AML-193 (cell line): ENCODE data around the gene PTPRC.
A peak's percentile ranks its signal among the peaks of the same experiment; 100 is the strongest.

ENCODE experiments used
- DNase-seq, 2 experiments: peaks; one replicate each; lab custom pipeline; 2025; lab: John Stamatoyannopoulos, UW

The PTPRC gene

DNA sequence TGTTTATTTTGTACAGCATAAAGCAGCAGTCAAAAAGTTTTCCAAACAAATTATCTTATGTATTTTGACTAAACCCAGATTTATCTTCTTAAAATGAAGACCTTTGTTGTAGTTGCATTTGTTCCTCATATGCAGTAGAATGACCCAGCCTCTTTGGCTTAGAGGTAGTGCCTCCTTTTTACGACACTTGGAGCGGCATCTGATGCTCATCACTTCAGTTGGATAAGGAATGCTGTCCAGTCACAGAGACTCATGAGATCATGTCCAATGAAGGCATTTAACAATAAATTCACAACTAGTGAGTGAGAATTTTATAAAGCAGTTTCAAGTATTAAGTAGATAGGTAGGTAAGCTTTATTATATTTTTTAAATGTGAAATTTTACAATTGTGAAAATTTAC is 35.2 kb downstream of the PTPRC start:
- DNase-seq, result no peak

- no peak for DNase-seq
Measured at GRCh38 chr1:198676253-198676652, 37.4 kb downstream of the PTPRC start.

DNA sequence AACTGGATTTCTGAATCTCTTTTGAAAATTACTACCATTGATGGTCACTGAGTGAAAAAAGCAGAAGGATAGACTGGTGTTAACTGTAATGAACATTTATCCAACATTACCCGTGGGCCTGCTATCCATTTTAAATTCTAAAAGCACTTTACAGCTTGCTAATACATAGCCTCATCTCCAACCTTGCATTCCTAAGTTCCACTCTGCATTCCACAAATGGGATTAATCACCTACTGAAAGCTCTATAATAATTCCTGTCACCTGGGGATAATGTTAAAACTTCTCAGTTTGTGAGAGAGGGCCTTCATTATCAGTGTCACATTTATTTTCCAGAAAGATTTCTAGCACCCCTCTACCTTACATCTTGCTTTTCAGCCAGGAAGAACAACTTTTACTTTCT is 38.2 kb downstream of the PTPRC start:
- DNase-seq, result no peak

- DNase-seq, result peak; percentile 46 to 67
Measured at GRCh38 chr1:198677871-198678270, 39.0 kb downstream of the PTPRC start.

- DNase-seq, result no peak
Measured at GRCh38 chr1:198678301-198678836, 39.5 kb downstream of the PTPRC start.

GRCh38 chr1:198678901-198679329 is 40.1 kb downstream of the PTPRC start:
- no peak for DNase-seq

DNA sequence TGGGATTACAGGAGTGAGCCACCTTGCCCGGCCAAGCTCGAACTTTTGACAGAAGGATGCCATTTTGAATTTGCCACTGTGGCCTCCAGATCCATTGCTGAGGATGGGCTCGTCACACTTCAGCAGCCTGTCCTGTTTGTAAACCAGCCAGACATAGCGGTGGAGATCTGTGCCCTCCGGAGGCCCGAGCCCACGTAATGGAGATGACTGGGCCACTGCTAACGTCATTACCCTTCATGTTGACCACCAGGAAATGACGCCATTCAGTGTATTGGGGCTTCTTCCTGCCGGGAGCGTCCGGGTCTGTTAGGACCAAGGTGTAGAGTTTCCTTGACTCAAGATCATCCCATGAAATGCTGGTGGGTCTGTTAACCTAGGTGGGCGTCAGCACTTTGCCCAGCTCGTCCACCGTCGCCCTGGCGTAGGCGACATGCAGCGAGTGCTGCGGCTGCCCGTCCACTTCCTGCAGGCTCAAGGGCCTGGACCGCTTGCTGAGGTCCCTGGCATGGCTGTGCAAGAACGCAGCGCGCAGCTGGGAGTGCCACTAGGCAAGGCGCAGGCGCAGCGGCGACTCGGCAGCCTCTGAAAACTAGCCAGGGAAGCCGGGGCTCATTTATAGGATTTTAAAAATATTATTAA is 40.8 kb downstream of the PTPRC start:
- DNase-seq, result no peak

DNA sequence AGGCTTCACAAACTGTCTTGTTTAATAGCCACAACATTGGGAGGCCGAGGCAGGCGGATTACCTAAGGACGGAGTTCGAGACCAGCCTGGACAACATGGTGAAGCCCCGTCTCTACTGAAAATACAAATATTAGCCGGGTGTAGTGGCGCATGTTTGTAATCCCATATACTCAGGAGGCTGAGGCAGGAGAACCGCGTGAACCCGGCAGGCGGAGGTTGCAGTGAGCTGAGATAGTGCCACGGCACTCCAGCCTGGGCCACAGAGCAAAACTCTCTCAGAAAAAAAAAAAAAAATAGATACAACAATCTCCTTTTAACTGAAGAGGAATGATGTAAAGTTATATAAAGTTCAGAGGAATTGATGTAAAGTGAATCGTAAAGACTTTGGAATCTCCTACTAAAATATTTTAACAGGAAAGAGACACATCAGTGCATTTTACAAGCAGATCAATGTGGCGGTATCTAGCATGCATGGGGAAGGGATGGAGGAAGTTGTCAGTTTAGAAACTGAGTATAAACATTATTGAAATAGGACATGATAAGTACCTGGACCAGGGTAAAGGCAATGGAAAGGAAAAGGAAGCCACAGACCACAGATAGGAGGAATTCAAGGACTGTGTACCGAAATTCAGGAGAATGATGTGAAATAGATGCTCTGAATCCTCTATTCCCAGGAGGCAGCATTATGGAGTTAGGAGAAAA is 41.5 kb downstream of the PTPRC start:
- DNase-seq, result no peak

GRCh38 chr1:198681252-198681651 is 42.4 kb downstream of the PTPRC start:
- peak in 1 of 2 experiments; percentile 21 for DNase-seq

- DNase-seq, result peak; percentile 99
Measured at GRCh38 chr1:198681831-198682759, 43.3 kb downstream of the PTPRC start.

GRCh38 chr1:198682850-198683249 is 44.0 kb downstream of the PTPRC start:
- DNase-seq, result no peak

DNA sequence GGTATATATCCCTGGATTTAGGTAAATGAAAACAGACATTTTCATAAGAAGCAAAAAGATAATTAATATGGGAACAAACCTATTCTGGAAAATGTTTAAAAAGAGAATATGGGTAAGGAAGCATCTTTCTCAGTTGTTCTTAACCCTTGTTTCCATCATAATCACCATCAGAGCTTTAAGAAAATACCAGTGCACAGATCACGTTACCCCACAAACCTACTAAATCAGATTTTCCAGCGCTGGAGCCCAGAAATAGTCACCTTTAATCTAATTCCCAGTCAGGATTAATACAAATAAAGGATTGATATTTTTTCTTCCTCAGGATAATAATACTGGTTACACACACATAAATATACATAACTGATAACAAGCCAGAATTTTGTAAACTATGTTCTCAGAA is 44.6 kb downstream of the PTPRC start:
- DNase-seq, result no peak

GRCh38 chr1:198686069-198686728 is 47.4 kb downstream of the PTPRC start:
- DNase-seq, result peak; percentile 45 to 66

DNA sequence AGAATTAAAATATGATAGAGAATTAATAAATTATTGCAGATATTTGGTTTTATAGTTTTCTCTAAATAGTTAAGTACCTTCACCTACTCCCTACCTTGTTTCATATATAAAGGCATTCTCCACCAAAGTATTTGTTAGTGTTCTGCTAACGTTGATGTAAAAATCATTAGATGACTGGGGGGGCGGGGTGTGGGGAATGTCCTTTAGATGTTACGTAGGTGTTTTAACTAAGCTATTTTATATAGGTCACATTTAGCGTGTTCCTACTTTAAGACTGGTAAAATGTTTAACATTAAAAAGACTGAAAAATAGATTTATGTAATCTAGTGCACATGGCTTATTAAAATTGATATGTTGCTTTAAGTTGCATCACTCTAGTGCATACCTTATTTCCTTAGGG is 48.6 kb downstream of the PTPRC start:
- no peak for DNase-seq

DNA sequence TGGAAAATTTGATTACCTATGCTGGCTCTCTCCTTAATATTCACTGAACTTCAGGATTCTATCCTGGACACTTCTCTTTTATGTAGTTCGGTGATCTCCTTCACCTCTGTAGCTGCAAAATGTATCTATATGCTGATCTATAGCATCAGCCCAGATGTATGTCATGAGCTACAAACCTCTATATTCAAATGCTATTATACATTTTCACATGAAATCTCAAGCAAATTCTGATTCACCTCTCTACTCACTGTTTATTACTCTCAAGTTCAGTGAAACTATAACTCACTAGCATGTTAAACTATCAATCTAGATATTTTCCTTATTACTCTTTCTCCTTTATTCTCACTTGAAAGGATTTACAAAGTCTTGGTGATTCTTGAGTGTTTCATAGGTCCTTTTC is 52.2 kb downstream of the PTPRC start:
- no peak for DNase-seq

GRCh38 chr1:198693321-198693720 is 54.5 kb downstream of the PTPRC start:
- DNase-seq, result no peak

DNA sequence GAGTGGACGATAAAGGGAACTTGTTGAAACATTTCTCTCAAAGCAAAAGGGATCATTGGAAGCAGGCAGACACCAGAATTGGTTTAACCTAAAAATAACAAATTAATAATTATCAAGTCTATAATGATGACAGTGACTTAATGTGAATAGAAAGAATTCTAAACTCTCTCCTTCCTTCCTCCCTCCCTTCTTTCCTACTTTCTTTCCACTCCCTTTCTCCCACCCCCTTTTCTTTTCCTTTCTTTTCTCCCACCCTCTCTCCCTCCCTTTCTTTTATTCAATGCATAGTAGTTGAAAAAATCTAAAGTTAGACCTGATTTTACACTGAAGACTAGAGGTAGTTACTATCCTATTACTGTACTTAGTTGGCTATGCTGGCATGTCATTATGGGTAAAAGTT is 55.7 kb downstream of the PTPRC start:
- no peak for DNase-seq

- DNase-seq, result no peak
Measured at GRCh38 chr1:198696211-198696610, 57.4 kb downstream of the PTPRC start.

DNA sequence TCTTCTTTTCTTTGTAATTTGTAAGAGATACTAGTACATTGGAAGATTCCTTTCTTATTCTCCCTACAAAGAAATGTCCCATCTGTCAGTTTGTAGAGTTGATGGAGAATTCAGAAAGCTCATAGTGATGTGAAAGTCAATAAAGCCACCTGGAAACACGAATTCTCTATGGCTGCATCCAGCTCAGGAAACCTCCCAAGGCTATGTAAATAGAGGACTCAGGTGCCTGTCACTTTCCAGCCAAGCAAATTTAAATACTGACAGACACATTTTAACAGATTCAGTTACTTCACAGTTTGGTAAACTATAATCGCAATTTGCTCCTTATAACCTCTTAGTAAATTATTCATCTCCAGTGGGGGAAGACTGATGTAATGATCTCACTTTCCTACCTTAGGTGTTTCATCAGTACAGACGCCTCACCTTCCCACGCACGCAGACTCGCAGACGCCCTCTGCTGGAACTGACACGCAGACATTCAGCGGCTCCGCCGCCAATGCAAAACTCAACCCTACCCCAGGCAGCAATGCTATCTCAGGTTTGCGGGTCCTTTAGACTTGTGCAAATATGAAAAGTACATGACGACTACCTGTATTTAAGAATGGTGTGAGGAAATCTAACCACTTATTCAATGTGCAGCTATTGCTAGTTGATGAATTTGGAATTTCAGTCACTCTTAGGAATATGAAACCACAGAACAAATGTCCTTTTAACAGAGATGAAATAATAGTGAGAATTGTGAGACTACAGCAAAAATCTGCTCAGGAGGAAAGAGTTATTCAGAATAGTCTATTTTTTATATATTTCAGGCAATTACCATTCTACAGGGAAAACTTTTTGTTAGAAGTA is 60.6 kb downstream of the PTPRC start:
- no peak for DNase-seq

GRCh38 chr1:198700016-198700392 is 61.2 kb downstream of the PTPRC start:
- no peak for DNase-seq

DNA sequence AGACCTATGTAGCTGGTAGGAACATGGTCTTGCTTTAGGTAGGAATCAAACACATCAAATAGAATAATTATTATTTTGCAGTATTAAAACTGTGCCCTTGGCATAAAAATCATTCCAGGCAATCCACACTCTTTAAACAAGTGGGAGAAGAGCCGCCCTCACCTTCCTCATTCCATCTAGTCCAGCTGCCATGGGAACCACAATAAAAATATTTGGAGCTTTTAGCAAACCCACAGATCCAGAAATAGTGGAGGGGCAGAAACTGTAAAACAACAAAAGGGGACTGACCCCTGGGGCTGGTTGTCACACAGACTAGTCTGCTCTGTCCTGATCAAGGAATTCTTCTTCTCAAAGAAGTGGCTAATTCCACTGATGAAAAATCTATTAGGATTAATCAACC is 61.6 kb downstream of the PTPRC start:
- DNase-seq, result no peak
